ENCODE data around the gene SYNPO2.

DNA sequence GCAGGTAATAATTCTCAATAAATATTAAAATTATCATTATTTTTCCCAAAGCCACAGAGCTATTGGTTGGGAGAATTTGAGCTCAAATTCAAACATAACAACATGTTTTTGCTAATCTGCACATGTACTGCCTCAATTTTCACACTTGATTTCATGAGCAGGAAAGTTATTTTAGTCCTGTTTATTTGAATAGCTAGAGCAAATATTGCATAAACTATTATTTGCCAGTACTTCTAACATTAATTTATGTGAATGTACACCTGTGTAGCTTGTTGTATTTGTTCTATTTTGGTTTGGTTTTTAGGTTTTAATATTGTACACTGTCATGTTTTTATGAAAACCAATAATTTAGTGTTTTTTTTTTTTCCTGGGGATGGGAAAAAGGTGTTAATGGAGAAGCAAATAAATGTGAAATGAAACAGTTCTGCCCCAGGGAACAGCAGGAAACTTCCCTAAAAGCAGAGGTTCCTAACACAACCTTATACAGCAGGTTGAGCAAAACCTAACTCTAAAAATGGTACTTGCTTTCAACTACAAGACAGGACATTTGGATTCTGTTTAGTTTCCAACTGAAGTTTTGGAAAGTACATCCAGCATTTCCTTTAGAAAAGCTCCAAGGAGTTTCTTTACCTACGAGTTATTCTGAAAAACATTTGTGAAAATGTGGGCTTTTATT lies 99.4 kb downstream of the SYNPO2 start:
- TF ChIP-seq, protein P1, sequence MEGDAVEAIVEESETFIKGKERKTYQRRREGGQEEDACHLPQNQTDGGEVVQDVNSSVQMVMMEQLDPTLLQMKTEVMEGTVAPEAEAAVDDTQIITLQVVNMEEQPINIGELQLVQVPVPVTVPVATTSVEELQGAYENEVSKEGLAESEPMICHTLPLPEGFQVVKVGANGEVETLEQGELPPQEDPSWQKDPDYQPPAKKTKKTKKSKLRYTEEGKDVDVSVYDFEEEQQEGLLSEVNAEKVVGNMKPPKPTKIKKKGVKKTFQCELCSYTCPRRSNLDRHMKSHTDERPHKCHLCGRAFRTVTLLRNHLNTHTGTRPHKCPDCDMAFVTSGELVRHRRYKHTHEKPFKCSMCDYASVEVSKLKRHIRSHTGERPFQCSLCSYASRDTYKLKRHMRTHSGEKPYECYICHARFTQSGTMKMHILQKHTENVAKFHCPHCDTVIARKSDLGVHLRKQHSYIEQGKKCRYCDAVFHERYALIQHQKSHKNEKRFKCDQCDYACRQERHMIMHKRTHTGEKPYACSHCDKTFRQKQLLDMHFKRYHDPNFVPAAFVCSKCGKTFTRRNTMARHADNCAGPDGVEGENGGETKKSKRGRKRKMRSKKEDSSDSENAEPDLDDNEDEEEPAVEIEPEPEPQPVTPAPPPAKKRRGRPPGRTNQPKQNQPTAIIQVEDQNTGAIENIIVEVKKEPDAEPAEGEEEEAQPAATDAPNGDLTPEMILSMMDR (IDR thresholded peaks at IDR 0.05): no peak
- no peak for TF ChIP-seq POLR2A (IDR thresholded peaks at IDR 0.05)
